GM11168 (cell line): Measurements from ENCODE around the gene ECT2L.

Source experiments
- in situ Hi-C: fragments of 300-500 bp; cut with MboI; formaldehyde crosslinking; loops from one replicate; pipeline ENCODE4 v1.12.0; 2022; ENCODE audit warnings: low sequenced_read_pairs; ENCODE audit not compliant: unreplicated experiment

ECT2L gene, protein sequence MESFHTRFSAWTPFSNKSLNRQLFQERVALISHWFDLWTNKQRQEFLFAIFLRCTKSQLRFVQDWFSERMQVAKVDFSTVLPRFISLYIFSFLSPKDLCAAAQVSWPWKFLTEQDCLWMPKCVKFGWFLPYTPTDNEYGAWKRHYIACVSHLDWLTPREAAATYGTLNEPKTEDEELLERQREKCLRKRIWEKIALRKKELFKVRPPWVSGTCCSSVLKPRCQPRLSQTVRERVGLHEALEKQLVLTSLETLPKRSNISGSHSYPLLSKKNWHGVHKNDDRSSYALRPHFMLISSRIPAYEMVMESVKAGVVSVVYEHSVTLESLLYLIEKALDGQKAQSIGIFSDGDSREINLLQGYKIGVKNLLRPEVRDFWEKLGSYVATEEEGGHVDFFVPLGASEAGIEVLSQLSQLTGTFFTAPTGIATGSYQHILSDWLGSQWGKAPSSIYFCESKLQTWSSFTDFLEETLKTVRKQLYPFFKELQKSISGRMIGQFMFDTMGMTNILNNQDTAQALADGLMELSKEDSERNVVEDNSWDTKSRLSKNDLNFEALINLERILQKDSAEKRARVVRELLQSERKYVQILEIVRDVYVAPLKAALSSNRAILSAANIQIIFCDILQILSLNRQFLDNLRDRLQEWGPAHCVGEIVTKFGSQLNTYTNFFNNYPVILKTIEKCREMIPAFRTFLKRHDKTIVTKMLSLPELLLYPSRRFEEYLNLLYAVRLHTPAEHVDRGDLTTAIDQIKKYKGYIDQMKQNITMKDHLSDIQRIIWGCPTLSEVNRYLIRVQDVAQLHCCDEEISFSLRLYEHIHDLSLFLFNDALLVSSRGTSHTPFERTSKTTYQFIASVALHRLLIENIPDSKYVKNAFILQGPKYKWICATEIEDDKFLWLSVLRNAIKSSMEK

DNA sequence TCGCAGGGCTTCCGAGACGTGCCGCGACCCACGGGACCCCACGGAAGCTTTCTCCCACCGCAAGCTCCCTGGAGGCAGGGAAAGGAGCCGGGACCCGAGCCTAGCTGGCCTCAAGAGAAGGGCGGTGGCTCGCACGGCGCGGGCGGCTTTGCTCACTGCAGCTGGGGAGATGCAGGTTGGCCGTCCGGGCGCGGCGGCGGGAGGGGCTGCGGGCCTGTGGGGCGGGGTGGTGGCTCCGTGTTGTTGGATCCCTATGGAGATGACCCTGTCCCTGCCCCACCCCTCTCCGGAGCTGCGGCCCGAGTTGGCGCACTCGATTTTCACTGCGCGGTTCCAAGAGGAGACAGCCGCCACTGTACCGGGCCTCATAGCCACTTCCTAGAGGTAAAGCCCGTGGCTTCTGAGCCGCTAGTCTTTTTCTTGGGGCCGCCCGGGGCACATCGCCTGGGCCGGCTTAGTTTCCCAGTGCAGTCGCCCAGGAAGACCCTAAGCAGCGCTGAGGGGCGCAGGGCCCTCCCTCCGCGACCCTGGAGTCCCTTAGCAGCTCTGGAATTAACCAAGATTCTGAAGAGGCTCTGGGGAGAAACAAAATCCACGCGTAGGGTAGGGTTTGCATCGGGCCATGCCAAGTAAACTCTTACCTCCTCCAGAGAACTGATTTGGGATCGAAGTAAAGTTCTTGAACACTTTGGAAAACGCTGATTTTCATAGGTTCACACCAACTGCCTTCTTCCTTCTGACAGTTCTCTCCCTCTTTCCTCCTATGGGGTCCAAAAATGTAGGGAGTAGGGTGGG is at the start of gene ECT2L:
Gene ECT2L (plus strand): TSS at position 279 of the 795 bp plus-strand sequence. CDS start 17,188 bp downstream, outside the sequence.
- in situ Hi-C loops = no loop called here

DNA sequence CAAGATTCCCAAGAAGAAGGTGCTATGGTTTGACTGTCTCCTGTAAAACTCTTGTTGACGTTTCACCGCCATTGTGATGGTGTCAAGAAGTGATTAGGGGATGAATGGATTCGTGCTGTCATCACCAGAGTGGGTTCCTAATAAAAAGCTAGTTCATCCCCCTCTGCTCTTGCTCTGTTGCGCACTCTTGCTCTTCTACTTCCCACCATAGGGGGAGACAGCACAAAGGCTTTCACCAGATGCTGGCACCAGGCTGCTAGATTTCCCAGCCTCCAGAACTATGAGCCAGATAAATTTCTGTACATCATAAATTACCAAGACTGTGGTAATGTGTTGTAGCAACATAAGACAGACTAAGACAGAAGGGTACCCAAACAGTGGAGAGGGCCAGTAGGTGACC is 43.9 kb upstream of the ECT2L start:
- in situ Hi-C loops = loop anchor here (10.0 to 25.0 kb wide), 2 partner anchors 157 to 315 kb away; no protein-coding TSS in a partner anchor

DNA sequence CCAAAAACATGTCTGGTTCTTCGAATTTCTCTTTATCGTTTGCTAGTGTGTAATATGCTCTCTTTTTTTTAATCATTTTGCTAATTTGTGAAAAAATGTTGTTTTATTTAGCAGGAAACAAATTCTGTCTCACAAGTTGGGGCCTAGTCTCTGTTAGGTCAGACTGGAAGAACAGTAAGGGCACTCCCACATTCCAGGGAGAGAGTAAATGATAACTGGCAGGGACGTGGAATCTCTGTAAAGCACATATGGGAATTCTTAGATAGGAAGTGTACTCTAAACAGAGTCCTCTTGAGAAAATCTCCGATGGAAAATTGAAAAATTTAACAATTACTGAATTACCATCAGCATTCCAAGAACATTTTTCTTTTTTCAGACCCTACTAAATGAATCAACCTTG is 38.8 kb upstream of the ECT2L start:
- in situ Hi-C loops = loop anchor here (10.0 to 25.0 kb wide), 2 partner anchors 162 to 320 kb away; no protein-coding TSS in a partner anchor

DNA sequence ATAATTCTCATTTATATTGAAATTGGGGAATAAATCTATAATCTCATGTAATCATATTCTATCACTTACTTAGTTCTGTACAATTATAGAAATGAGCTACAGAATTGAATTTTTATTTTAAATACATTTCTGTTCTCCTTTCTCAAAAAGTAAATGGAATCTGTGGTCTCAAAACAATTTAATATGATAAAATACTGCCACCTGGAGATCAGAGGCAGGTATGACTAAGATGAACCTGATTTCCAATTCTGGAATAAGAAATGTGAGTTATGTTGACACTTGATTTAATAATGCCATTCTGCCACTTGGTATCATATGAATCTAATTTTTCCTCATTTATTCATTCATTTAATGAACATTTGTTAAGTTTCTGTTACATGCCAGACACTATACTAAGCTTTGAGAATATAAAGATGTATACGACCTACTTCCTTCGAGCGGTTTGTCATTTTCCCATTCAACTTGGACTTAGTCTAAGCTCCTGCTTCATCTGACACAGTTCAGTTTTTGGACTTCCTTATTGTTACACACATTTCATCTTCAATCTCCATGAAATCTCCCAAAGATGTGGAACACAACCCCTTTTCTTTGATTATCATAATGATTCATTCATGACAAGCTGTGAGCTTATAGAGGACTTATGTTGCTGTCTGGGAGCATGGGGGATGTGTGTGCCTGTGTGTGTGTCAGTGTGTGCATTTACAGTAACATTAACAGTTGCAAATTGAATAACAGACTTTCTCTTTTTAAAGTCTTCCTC is 29.8 kb upstream of the ECT2L start:
- in situ Hi-C loops = loop anchor here (10.0 to 25.0 kb wide), 2 partner anchors 71 to 329 kb away; no protein-coding TSS in a partner anchor

DNA sequence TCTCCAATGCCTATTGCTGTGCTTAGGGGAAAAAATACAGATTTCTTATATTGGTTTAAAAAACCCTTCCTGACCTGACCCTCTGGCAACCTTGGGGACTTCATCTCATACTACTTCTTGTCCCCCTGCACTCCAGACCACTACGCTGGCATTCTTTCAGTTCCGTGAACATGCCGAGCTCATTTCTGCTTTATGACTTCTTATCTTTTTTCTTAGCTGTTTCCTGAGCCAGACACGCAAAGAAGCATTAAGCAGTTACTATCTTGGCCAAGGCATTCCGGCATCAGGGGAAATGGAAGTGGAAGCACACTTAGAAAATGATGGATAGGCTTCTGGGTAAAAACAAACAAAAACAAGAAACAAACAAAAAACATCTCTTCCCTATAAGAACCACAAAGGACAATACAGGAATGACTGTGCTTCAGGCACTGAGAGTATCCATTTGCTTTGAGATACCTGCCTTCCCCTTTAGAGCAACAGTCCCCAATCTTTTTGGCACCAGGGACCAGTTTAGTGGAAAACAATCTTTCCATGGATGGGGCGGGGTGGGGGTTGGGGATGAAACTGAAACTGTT is 26.7 kb upstream of the ECT2L start:
- in situ Hi-C loops = loop anchor here (10.0 to 25.0 kb wide), 2 partner anchors 74 to 332 kb away; no protein-coding TSS in a partner anchor

DNA sequence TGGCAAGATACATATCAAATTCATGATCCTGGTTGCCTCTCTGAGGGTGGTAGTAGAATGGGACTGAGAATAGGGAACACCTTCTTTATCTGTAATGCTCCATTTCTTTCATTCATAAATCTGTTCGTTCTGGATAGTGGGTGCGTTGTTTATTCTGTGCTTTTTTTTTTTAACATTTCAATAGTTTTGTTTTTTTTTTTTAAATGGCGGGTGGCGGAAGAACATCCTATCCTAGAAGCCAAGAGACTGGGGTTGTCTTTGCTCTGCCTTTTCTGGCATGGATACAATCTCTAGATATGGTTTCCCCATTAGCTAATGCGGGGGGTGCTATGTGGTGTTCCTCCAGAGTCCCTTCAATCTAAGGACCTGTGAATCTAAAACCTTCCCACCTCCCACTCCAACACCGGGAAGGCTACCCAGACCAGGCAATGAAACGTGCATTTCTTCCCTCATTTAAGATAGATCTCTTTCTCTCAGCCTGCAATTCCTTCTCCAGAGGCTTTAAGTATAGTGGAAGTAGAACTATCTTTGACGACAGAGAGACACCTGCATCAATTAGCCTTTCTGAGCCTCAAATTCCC is 23.2 kb upstream of the ECT2L start:
- in situ Hi-C loops = loop anchor here (5.0 to 25.0 kb wide), 2 partner anchors 190 to 335 kb away; no protein-coding TSS in a partner anchor

DNA sequence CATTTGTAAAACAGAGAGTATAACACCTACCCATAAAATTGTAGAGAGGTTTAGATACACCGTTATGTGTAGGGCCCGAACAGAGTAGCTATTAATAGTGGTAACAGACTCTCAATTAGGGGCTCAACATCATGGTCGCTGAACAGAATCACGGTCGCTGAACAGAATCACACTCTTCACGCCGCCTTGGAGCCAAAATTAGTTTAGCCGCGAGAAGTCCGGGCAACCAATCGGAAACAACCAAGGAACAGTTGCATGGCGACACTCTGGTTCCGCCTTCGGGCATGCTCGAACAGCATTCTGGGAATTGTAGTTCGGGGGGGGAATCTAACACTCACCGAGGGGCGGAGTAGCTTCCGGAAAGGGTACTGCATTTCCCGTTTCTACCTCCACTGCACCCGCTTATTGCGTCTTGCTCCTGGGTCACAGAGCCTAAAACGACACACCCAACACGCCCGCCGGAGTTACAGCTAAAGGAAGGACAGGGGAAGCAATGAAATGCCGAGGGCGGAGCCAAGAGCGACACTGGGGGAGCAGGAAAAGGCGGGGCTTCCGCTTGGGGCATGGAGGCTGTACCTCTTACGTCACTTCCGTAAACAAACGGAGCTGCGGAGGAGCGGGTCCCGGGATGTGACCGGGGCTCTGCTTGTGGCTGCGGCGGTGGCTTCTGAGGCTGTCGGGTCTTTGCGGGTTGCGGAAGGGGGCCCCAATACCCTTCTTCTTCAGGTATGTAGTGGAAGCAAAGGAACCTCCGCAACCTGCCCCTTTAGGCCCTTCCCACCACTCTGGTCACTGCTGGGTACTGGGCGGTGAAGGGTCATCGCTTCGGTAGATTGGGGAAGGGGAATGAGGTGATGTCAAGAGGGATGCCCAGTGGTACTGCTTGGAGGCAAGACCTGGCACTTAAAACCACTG is 22.5 kb upstream of the ECT2L start, which contains the start of gene CCDC28A:
Gene CCDC28A (plus strand): TSS at position 593 of the 915 bp plus-strand sequence. CDS start 2,352 bp downstream, outside the sequence.
- in situ Hi-C loops = loop anchor here (5.0 to 25.0 kb wide), 2 partner anchors 191 to 336 kb away; no protein-coding TSS in a partner anchor

DNA sequence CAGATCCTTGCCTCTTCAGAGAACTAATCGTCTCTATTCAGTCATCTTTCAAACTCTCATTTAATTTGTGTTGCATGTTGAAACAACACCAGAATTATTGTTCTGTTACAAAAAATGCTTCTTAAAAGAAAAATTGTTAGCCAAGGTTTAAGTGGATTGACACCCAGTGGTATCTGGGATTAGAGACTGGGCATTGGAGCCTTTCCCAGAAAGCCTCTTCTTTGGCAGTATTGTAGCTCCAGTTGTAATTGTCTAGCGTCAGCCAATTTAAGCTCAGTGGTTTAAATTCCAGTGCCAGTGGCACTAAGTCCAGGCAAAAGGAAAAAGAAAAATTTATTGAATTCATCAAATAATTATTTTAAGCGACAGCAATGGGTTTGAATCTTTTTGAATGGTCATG is 21.5 kb upstream of the ECT2L start:
- in situ Hi-C loops = loop anchor here (5.0 to 25.0 kb wide), 2 partner anchors 192 to 337 kb away; no protein-coding TSS in a partner anchor

DNA sequence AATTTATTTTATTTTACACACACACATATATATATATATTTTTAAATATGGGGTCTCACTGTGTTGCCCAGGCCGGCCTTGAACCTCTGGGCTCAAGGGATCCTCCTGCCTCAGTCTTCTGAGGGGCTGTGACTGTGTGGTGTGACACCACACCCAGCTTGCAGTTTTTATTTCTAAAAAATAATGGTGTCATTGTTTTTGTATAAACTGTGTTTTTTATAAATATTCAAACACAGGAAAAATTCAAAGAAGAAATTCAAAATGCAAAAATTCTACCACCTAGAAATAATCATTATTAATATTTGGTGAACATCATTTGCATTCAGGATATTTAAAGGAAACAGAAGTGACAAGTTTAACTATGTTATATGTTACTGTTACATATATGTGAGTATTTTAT is 19.2 kb upstream of the ECT2L start:
- in situ Hi-C loops = no loop called here

DNA sequence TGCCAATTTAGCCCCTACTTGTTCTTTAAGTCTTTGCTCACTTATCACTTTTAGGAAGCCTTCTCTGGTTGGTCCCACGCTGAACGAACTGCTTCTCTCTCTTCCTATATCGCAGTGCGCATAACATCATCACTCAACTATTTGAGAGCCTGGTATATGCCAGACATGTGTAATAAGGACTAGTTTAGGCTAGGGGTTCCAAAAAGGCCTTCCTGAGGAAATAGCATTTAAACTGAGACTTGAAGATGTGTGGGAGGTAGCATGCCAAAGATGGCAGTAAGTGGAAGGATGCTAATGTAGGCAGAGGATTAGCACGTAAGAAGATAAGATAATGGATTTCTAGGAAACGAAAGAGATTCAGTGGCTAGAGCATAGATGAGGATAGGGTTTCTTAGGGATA is 17.6 kb upstream of the ECT2L start:
- in situ Hi-C loops = no loop called here

DNA sequence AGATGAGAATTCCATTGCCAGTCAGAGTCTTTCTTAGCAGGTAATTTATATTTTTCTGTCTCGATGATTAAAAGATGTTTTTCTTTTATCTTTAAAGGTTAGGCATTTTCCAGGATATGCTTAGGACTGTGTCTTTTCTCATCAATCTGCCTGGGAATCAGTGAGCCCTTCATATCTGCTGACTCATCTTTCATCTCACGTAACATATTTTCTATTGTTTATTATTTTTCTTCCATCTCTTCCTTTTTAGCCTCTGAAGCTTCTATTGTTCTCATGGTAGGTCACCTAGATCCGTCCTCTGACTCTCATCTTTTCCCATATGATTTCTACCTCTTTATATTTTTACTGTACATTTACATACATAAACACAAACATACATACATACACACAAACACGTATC is 13.6 kb upstream of the ECT2L start:
- in situ Hi-C loops = no loop called here

DNA sequence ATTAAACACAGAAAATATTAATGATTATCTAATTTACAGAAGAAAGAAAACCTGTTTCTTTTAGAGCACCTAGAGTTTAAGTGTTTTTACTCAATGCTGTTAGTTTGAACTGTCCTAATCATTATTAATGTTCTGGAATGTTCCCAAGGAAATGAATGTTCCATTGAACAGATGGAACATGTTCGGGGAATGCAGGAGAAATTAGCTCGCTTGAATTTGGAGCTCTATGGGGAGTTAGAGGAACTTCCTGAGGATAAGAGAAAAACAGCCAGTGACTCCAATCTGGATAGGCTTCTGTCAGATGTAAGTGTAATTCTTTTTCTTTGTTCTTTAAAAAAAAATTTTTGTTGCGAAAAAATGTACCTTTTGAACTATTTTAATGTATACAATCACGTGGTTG is 10.8 kb upstream of the ECT2L start:
- in situ Hi-C loops = no loop called here

DNA sequence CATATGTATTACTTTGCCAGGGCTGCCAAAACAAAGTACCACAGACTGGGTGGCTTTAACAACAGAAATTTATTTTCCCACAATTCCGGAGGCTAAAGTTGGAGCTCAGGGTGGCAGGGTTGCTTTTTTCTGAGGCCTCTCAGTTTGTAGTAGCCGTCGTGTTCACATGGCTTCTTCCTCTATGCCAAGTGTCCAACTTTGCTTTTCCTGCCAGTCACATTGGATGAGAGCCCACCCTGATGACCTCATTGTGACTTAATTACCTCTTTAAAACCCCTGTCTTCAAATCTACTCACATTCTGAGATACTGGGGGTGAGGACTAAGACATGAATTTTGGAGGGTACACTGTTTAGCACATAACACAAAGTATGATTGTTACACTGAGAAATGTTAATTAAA is 9.9 kb upstream of the ECT2L start:
- in situ Hi-C loops = no loop called here

DNA sequence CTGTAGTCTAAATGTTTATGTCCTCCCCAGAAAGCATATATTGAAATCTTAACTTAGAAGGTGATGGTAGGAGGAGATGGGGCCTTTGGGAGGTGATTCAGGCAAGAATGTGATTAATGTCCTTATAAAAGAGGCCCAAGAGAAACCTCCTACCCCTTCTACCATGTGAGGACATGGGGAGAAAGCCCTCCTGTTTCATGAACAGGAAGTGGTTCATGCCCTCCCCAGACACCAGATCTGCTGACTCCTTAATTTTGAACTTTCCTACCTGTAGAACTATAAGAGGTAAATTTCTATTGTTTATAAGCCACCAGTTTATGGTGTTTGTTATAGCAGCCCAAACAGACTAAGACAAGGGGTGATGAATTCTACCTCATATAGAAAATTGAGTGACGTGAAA is 8.7 kb upstream of the ECT2L start:
- in situ Hi-C loops = no loop called here

DNA sequence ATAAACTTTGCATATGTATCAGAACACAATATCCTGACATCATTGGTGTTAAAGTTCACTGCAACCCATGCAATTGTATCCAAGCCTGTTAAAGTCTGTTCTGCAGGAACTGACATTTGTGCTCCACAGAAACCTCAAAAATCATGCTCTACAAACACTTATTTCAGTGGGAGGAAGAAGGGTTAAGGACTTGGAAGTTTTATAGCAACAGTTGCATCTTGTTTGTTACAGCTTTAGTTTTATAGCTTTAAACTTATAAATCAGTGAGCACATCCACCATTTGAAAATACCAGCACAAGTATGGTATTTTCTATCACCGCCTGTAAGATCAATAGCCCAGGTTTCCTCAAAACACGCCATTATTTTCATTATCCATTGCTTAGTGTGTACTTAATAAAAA is 884 bp downstream of the ECT2L start:
- in situ Hi-C loops = no loop called here

DNA sequence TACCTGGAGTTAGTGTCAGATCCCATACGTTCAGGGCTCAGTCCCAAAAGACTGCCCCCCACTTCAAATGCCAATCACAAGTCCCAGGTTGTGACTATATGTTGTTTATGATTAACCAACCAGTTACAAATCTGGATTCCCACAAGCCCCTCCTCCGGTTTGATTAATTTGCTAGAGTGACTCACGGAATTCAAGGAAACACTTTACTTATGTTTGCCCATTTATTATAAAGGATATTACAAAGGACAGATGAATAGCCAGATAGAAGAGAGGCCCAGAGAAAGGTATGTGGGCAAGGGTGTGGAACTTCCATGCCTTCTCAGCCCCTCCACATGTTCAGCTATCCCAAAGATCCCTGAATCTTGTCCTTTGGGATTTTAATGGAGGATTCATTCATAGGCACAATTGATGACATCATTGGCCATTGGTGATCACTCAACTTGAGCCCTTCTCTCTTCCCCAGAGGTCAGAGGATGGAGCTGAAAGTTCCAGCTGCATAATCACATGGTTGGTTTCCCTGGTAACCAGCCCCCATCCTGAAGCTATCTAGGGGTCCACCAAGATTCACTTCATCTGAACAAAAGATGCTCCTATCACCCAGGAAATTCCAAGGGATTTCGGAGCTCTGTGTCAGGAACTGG is 2.0 kb downstream of the ECT2L start:
- in situ Hi-C loops = no loop called here
